Activated CD8-positive, alpha-beta memory T cell treated with anti-CD3 and anti-CD28 coated beads for 4 hours (primary cell): ENCODE data around the gene SLC24A1.

ENCODE experiments used
- DNase-seq, 2 donors: peaks; one replicate each; pipeline ENCODE4 v3.0.0-alpha.2; 2020; ENCODE audit warnings: low read depth in 2 of 2

SLC24A1 gene

DNA sequence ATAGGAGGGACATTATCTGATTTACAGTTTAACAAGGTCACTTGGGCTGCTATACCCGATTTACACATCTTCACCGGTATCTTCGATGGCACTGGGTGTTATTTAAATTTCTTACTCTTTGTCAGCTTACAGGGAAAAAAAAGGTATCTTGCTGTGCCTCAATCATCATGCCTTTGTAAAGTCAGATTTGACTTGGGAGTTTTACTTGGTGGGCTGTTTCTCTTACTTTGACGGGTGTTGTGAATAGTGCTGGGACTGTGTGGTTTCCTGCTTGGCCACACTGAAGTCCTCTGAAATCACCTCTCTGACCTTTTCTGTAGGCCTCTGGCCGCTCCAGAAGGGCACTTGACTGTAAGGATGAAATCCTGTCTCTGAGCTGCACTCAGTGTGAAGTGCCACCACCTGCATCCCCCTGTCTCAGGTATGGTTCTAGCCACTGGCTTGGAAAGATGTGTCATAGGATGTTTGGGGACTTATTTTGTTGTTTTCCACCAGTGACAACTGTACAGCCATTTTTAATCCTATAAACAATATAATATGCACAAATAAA is 3.1 kb upstream of the SLC24A1 start:
- no peak for DNase-seq

DNA sequence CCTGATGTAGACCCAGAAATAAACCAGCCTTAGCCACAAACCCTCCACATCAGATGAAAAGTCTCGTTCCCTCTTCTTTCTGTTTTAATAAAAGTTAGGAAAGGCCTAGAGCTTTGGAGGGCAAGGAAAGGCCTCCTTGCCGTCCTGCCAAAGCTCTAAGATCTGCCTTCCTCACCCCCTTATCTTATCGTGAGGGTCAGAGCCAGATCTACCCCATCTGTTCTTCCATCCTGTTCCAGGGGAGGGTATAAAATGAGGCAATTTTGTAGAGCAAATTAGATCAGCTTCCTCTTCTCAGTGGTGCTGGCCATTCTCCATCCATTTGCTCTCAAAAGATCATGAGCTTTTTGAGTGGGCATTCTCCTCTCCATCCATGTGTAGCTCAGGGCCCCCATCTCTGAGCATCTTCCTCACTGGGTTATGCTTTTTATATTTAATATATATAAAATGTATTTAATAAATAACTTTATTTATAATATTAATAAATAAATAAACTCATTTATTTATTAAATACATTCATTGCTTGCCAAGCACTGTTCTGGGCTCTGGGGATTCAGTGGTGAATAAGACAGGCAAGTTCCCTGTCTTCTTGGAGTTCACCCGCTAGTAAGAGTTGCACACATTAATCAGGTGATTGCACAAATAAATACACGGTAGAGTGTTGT is 2.0 kb upstream of the SLC24A1 start:
- no peak for DNase-seq

DNA sequence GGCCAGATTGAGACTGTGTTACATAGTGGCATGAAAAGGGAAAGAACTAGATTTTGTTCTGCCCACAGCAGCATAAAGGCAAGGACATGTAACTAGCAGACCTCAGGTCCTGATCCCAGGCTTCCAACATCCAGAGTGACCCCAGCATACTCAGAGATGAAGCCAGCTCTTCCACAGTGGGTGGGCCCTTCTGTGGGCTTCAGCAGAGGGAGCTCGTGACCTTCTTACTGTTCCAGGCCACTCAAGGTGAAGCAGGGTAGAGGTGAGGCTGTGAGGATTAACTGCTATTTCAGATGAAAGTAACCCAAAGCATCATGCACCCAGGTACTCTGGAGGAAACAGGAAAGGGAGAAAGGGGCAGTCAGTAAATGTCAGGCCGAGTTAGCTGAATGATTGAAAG is 905 bp upstream of the SLC24A1 start:
- DNase-seq = no peak

- no peak for DNase-seq
These were observed 1.4 kb downstream of the SLC24A1 start for GRCh38 chr15:65623103-65623502.

- DNase-seq = no peak
These were observed 5.1 kb downstream of the SLC24A1 start for GRCh38 chr15:65626856-65627255.

DNA sequence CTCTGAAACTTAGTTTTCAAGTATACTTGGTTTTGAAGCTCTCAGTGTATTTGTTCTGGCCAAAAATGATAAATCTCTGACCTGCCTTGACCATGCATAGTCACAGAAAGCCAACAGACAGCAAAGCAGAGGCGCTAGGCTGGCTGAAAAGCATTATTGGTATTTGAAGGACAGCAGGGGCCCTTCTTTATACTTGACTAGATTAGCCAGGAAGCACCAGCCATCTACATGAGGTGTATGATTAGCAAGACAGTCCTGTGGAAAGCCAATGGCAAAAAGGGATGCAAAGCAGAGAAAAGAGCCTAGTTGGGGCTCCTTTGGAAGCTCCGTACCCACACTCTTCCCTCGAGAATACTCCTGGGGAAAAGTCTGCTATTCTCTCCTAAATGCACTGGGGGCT is 7.8 kb downstream of the SLC24A1 start:
- DNase-seq = no peak

DNA sequence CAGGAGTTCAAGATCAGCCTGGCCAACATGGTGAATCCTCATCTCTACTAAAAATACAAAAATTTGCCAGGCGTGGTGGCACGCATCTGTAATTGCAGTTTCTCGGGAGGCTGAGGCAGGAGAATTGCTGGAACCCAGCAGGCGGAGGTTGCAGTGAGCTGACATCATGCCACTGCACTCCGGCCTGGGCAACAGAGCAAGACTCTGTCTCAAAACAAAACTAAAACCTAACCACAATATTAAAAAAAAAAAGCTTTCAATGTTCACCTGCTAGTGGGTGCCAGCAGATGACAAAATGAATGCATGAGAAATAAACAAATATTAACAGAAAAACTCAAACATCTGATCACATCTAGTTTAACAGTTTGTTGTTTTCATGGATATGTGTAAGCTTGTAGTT is 9.0 kb downstream of the SLC24A1 start:
- DNase-seq = no peak

DNA sequence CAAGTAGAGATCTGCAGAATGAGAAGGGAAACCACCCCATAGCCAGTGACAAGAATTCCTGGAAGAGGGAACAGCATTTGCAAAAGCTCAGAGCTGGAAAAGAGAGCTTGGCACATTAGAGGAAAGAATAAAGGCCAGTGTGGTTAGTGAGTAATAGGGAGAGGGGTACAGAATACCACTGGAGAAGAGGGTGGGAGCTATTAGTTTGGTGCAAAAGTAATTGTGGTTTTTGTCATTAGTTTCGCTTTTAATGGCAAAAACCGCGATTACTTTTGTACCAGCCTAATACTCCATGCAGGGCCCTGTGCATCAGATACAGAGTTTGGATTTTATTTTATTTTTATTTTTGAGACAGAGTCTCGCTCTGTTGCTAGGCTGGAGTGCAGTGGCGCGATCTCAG is 9.8 kb downstream of the SLC24A1 start:
- DNase-seq = no peak

DNA sequence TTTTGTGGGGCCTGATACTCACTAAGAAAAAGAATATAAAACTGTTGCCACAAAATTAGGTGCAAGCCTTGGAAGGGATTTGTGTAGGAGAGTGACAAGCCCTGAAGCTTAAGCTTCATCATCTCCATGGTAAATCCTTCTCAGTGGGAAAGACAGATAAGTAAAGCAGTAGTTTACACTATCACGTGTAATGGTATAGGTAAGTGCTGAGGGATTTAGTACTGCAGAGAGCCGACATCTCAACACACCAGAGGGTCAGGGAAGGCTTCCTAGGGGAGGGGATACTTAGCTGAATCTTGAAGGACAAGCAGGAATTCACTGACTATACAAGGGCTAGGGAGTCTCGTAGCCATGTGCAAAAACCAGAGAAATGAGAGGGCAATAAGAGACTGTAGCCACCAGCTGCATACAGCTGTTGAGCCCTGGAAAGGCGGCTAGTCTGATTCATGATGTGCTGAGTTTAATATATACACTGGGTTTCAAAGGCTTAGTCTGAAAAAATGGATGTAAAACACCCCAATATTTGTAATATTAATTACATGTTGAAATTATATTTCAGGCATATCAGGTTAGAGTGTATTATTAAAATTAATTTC is 11.1 kb downstream of the SLC24A1 start:
- no peak for DNase-seq

- DNase-seq = no peak
These were observed 12.0 kb downstream of the SLC24A1 start for GRCh38 chr15:65633752-65634151.

GRCh38 chr15:65634356-65634755 is 12.6 kb downstream of the SLC24A1 start:
- DNase-seq = no peak

DNA sequence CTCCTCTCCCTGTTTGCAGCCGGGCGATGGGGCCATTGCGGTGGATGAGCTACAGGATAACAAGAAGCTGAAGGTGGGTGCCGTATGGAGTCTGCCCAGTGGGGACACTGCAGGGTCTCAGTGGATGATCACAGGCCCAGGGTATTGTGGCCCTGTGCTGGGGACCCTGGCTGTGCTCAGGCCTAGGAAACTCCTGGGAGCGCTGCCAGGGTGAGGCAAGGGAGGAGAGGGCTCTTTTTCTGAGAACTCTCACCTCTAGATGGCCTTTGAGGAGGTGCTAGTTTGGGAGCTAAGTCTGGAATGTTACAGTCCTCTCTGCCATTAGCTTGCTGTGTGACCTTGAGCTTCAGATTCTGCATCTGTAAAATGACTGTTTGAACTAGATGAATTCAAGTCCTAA is 16.4 kb downstream of the SLC24A1 start:
- no peak for DNase-seq

- DNase-seq = no peak
These were observed 16.9 kb downstream of the SLC24A1 start for GRCh38 chr15:65638681-65639089.

DNA sequence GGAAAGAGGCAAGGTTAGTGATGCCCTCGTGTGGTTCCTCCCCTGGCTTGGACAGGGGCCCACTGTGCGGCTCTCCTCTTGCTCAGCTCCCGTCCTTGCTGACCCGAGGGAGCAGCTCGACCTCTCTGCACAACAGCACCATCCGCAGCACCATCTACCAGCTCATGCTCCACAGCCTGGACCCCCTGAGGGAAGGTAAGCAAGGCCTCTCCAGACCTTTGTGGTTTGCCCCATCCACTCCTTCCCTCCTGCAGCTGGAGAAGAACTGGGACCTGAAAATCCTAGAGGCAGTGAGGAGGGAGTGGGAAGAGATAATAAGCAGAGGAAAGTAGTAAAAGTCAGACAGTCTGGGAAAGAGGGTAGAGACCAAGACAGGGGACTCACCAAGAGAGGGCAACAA is 17.8 kb downstream of the SLC24A1 start:
- DNase-seq = no peak

- no peak for DNase-seq
These were observed 20.2 kb downstream of the SLC24A1 start for GRCh38 chr15:65641768-65642475.

GRCh38 chr15:65642594-65642993 is 20.9 kb downstream of the SLC24A1 start:
- DNase-seq = no peak

DNA sequence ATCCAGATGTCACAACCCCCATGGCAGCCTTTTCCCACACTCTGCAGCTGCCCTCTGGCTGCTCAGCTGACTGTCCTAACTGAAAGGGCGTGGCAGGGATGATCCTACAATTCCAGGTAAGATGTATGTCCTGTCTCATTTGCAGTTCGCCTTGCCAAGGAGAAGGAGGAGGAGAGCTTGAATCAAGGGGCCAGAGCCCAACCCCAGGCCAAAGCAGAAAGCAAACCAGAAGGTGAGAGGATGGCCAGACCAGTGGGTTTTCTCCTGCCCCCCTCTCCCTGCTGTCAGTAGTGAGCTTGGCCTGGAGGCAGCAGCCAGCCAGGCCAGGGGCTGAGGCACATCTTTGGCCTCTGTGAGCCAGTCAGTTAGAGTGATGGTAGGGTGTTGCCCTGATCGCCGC is 22.5 kb downstream of the SLC24A1 start:
- DNase-seq = no peak

DNA sequence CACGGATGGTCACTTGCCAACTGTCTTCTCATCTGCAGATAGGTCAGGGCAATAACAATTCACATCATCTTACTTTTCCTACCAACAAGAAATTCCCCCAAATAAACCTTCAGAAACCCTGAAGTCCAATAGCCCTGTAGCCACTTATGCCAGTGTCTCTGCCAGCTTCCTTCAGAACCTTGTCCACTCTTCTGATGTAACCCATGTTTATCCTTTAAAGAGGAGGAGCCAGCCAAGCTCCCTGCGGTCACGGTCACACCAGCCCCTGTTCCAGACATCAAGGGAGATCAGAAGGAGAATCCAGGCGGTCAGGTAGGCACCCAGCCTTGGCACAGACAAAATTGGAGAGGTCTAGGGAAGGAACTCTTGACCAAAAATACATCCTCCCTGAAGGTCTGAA is 23.7 kb downstream of the SLC24A1 start:
- DNase-seq = no peak

DNA sequence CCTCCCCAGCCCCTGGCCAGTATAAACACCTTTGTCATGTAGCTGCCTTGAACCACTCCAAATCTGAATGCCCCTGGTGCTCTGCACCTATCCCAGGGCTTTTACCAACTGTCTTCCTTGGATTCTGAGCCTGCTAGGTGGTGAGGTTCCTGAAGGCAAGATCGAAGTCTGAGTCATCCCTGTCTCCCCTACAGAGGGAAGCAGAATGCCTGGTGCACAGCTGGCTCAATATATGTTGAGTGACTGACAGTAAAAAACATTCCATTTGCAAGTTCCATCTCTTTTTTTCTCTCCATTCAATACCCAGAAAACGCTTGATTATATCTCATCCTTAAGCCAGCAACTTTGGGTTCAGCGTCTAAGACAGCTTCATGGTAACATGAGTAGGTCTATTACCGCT is 24.7 kb downstream of the SLC24A1 start:
- no peak for DNase-seq

GRCh38 chr15:65650312-65651041 is 28.7 kb downstream of the SLC24A1 start:
- no peak for DNase-seq

GRCh38 chr15:65651042-65651322 is 29.2 kb downstream of the SLC24A1 start:
- no peak for DNase-seq
